ENCODE measurements around the gene DLL1.
"Not testable (repeated sequence)": the region's sequence is repeated elsewhere in the genome, so short reads cannot be mapped to it uniquely, and the experiment has no call there.

GRCh38 chr6:170264644-170265043 is 26.2 kb downstream of the DLL1 start:
- TF ChIP-seq, protein P1, sequence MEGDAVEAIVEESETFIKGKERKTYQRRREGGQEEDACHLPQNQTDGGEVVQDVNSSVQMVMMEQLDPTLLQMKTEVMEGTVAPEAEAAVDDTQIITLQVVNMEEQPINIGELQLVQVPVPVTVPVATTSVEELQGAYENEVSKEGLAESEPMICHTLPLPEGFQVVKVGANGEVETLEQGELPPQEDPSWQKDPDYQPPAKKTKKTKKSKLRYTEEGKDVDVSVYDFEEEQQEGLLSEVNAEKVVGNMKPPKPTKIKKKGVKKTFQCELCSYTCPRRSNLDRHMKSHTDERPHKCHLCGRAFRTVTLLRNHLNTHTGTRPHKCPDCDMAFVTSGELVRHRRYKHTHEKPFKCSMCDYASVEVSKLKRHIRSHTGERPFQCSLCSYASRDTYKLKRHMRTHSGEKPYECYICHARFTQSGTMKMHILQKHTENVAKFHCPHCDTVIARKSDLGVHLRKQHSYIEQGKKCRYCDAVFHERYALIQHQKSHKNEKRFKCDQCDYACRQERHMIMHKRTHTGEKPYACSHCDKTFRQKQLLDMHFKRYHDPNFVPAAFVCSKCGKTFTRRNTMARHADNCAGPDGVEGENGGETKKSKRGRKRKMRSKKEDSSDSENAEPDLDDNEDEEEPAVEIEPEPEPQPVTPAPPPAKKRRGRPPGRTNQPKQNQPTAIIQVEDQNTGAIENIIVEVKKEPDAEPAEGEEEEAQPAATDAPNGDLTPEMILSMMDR (conservative IDR thresholded peaks at IDR 0.05 in 1 of 2, IDR thresholded peaks at IDR 0.05 in 1 of 2; ENCODE audit: extremely low read depth in 1 of 2, insufficient read depth in 1 of 2, low read depth in 1 of 2, low read length in 2 of 2) = not testable (repeated sequence)
- not testable (repeated sequence) for TF ChIP-seq EZH2 (IDR thresholded peaks at IDR 0.05; ENCODE audit: borderline replicate concordance, low read length)
